K562 (cell line): ENCODE results near the gene FBRS. TPM values are rescaled to one million over a fixed set of nuclear protein-coding genes. Genes with fewer than 3 reads are reported as not detected.

Experiments
- ATAC-seq: fragments of 200-7000 bp; cut with Tn5 transposase; 3 replicates; pipeline ENCODE4 v1.9.1; 2020; ENCODE audit warnings: moderate library complexity
- BruUV-seq: library from RNA; stranded (reverse); fragments of 400-500 nt; replicated peaks from 2 replicates; lab custom pipeline; 2021; lab: Mats Ljungman, UMichigan
- CTCF ChIA-PET: fragments of 300-600 bp; formaldehyde crosslinking; extraction: SDS; loops from one replicate; lab custom pipeline; 2021; ENCODE audit warnings: low intra/inter-chr PET ratio; lab: Yijun Ruan, JAX
- POLR2A ChIA-PET: fragments of 300-600, 350-650 bp; sonication (Branson Sonifier 250); formaldehyde crosslinking; extraction: SDS; loops from one replicate; lab custom pipeline; 2021; ENCODE audit warnings: antibody characterized with exemption, inconsistent platforms; lab: Yijun Ruan, JAX
- DNase-seq, 4 experiments: peaks; one replicate each; pipeline versions ENCODE4 v3.0.0 to v3.0.0-alpha.2; 2011 to 2018; ENCODE audit warnings: low spot score in 3 of 4, mixed read lengths in 3 of 4; ENCODE audit errors: extremely low read depth in 1 of 4
- FAIRE-seq: peaks from 2 replicates; lab custom pipeline; 2011; peaks lifted over from hg19 to GRCh38; lab: Jason Lieb, UNC
- H2AFZ ChIP-seq: 2 replicates; pipeline ENCODE4 v1.6.0; 2011; ENCODE audit warnings: low read depth, low read length, control low read depth, inconsistent platforms
- H3K27ac ChIP-seq: fragments of 200-600 bp; 3 replicates; pipeline ENCODE4 v1.8.0; 2011; ENCODE audit warnings: low read depth, mild to moderate bottlenecking, control low read depth, inconsistent platforms, low read length, moderate library complexity, mixed read lengths; ENCODE audit errors: extremely low read depth
- H3K27me3 ChIP-seq, 2 experiments: fragments of 300-600 bp in 1 of 2; 2 replicates in 1 of 2; 3 replicates in 1 of 2; pipeline versions ENCODE4 v1.6.0 to v1.8.0; 2011; ENCODE audit warnings: inconsistent platforms in 2 of 2, low read length in 2 of 2, mild to moderate bottlenecking in 1 of 2, mixed read lengths in 1 of 2, moderate library complexity in 1 of 2; ENCODE audit not compliant: control insufficient read depth in 2 of 2, insufficient read depth in 2 of 2
- H3K36me3 ChIP-seq: fragments of 300-600 bp; 3 replicates; pipeline ENCODE4 v1.8.0; 2011; ENCODE audit warnings: mild to moderate bottlenecking, low read length, inconsistent platforms; ENCODE audit not compliant: control insufficient read depth, insufficient read depth
- H3K4me1 ChIP-seq, 2 experiments: fragments of 200-600 bp in 1 of 2; replicated peaks in 1 of 2; 2 replicates in 1 of 2; 3 replicates in 1 of 2; pipeline versions ENCODE4 v1.5.1 to v1.8.0; 2011; ENCODE audit warnings: inconsistent platforms in 2 of 2, low read length in 2 of 2, mild to moderate bottlenecking in 1 of 2, mixed read lengths in 1 of 2, moderate library complexity in 1 of 2; ENCODE audit not compliant: control insufficient read depth in 2 of 2, insufficient read depth in 2 of 2
- H3K4me2 ChIP-seq: 2 replicates; pipeline ENCODE4 v1.6.1; 2011; ENCODE audit warnings: low read length, control low read depth, inconsistent platforms, mixed read lengths; ENCODE audit not compliant: insufficient read depth
- H3K4me3 ChIP-seq: fragments of 200-600 bp; sonication (generic), shearing (Covaris generic); 2 replicates; pipeline ENCODE4 v1.5.1; 2016; ENCODE audit warnings: control low read depth, inconsistent platforms
- H3K79me2 ChIP-seq: fragments of 200-600 bp; 3 replicates; pipeline ENCODE4 v1.8.0; 2011; ENCODE audit warnings: low read length, inconsistent platforms; ENCODE audit not compliant: control insufficient read depth, insufficient read depth
- H3K9ac ChIP-seq, 2 experiments: 2 replicates each; pipeline versions ENCODE4 v1.6.0 to v1.6.1; 2011; ENCODE audit warnings: low read depth in 2 of 2, low read length in 2 of 2, control low read depth in 1 of 2, inconsistent platforms in 1 of 2, mild to moderate bottlenecking in 1 of 2, mixed read lengths in 1 of 2; ENCODE audit not compliant: insufficient read depth in 1 of 2
- H3K9me1 ChIP-seq: one replicate; pipeline ENCODE4 v1.6.0; 2011; ENCODE audit warnings: inconsistent platforms, mild to moderate bottlenecking, low read length, moderate library complexity; ENCODE audit not compliant: control insufficient read depth, insufficient read depth
- H3K9me3 ChIP-seq: replicated peaks from 2 replicates; pipeline ENCODE4 v1.5.1; 2011; ENCODE audit warnings: low read depth, low read length, inconsistent platforms; ENCODE audit not compliant: control insufficient read depth, insufficient read depth
- H4K20me1 ChIP-seq: replicated peaks from 2 replicates; pipeline ENCODE4 v1.6.1; 2011; ENCODE audit warnings: low read length, inconsistent platforms, mixed read lengths; ENCODE audit not compliant: control insufficient read depth, insufficient read depth
- CGGBP1 ChIP-seq: fragments of 250-450 bp; sonication (Bioruptor Pico); IDR thresholded peaks from 2 replicates; pipeline ENCODE4 v1.9.0; 2021; ENCODE audit warnings: mild to moderate bottlenecking
- FOSL1 ChIP-seq: fragments of 200-800 bp; sonication (Bioruptor generic); conservative IDR thresholded peaks from 2 replicates; pipeline ENCODE4 v1.6.1; 2016; ENCODE audit warnings: missing genetic modification characterization, missing compliant biosample characterization
- GATAD2B ChIP-seq: fragments of 450-650 bp; IDR thresholded peaks from 2 replicates; pipeline ENCODE4 v1.6.1; 2017; ENCODE audit warnings: mild to moderate bottlenecking, borderline replicate concordance
- GTF2B ChIP-seq: IDR thresholded peaks from 2 replicates; pipeline ENCODE4 v1.6.1; 2011; ENCODE audit not compliant: insufficient read length; ENCODE audit errors: extremely low read depth
- HCFC1 ChIP-seq: IDR thresholded peaks from 2 replicates; pipeline ENCODE4 v1.6.1; 2012; ENCODE audit warnings: low read depth, low read length, improper control_type of control experiment
- HNRNPK ChIP-seq: fragments of 200-400 bp; formaldehyde crosslinking; IDR thresholded peaks from one replicate; pipeline ENCODE4 v1.6.1; 2018; ENCODE audit warnings: mild to moderate bottlenecking, low read depth, low read length; ENCODE audit not compliant: poor library complexity, severe bottlenecking
- IRF9 ChIP-seq: fragments of 450-650 bp; IDR thresholded peaks from 2 replicates; pipeline ENCODE4 v1.6.1; 2016; ENCODE audit warnings: missing biosample characterization, missing genetic modification characterization
- L3MBTL2 ChIP-seq: fragments of 450-650 bp; IDR thresholded peaks from 2 replicates; pipeline ENCODE4 v1.6.1; 2016; ENCODE audit warnings: mild to moderate bottlenecking, moderate library complexity
- MAFK ChIP-seq: IDR thresholded peaks from 2 replicates; pipeline ENCODE4 v1.6.1; 2011; ENCODE audit warnings: low read length, improper control_type of control experiment
- MCM2 ChIP-seq: fragments of 450-650 bp; IDR thresholded peaks from 2 replicates; pipeline ENCODE4 v1.6.1; 2017; ENCODE audit warnings: low read depth, mild to moderate bottlenecking
- TCF7L2 ChIP-seq: fragments of 150-350 bp; IDR thresholded peaks from 2 replicates; pipeline ENCODE4 v1.6.1; 2016; ENCODE audit warnings: low read depth, mild to moderate bottlenecking, low read length, moderate library complexity
- THAP7 ChIP-seq: fragments of 250-450 bp; sonication (Bioruptor Pico); IDR thresholded peaks from 2 replicates; pipeline ENCODE4 v1.5.0; 2021
- XRCC5 ChIP-seq: fragments of 200-400 bp; formaldehyde crosslinking; IDR thresholded peaks from 2 replicates; pipeline ENCODE4 v1.6.1; 2017; ENCODE audit warnings: low read depth, mild to moderate bottlenecking, low read length
- ZNF12 ChIP-seq: sonication (generic); formaldehyde crosslinking; IDR thresholded peaks from 2 replicates; pipeline ENCODE4 v1.4.0; 2020; ENCODE audit warnings: mild to moderate bottlenecking, missing genetic modification reagents
- ZNF224 ChIP-seq: sonication (generic); formaldehyde crosslinking; IDR thresholded peaks from 2 replicates; pipeline ENCODE4 v1.8.0; 2022; ENCODE audit warnings: mild to moderate bottlenecking, missing genetic modification reagents
- ZNF280A ChIP-seq: fragments of 450-650 bp; IDR thresholded peaks from 2 replicates; pipeline ENCODE4 v1.6.1; 2018; ENCODE audit warnings: mild to moderate bottlenecking, low read depth; ENCODE audit not compliant: partially characterized antibody
- ZNF551 ChIP-seq: fragments of 250-450 bp; sonication (Bioruptor Pico); IDR thresholded peaks from 2 replicates; pipeline ENCODE4 v1.5.0; 2021; ENCODE audit warnings: mild to moderate bottlenecking, moderate library complexity
- WGBS: fragments of 100-300 bp; shearing (Covaris generic); methylation state at CpG from one replicate; pipeline ENCODE4 v1.1.6; 2016; ENCODE audit warnings: low coverage, mixed read lengths; ENCODE audit not compliant: insufficient coverage; ENCODE audit errors: missing lambda C conversion rate; 5-methylcytosine and 5-hydroxymethylcytosine counted together
- in situ Hi-C: fragments of 300-500 bp; cut with MboI; formaldehyde crosslinking; loops from 4 replicates; pipeline ENCODE4 v1.15.0; 2018; ENCODE audit warnings: inconsistent platforms, mixed read lengths
- intact Hi-C: fragments of 100-400 bp; cut with micrococcal nuclease; formaldehyde crosslinking; loops from 2 replicates; pipeline ENCODE4 v1.14.2; 2022
- polyA plus RNA-seq, 8 experiments: library from polyadenylated mRNA; depleted of rRNA in 4 of 8; stranded (reverse) in 5 of 8; unstranded in 3 of 8; fragments of >200 nt; fragmentation: Nextera tagmentation in 2 of 8; fragmentation: Illumina TruSeq in 1 of 8; extraction: Ambion mirVana in 2 of 8; extraction: Trizol in 1 of 8; gene quantifications; 2 replicates each; pipeline versions ENCODE4 v1.2.1 to v1.2.3, GENCODE V29; 2011 to 2014; ENCODE audit warnings: inconsistent platforms in 1 of 8, missing spikeins in 1 of 8
- total RNA-seq, 7 experiments: library from RNA; depleted of rRNA in 6 of 7; stranded (reverse); fragments of >200 nt in 6 of 7; fragmentation: Illumina TruSeq in 2 of 7; extraction: Trizol in 2 of 7; gene quantifications; 2 replicates each; pipeline versions ENCODE4 v1.2.1 to v1.2.3, GENCODE V29; 2011 to 2021; ENCODE audit warnings: low replicate concordance in 1 of 7

Gene FBRS
- total and polyA plus RNA-seq, 9 of the 15 experiments (the other 6 are each of a cell fraction or from before 2014, with no cell fraction given) = 0.32 to 59.5 (median 13.1) TPM

- TF ChIP-seq CGGBP1 (CRISPR knock-in tag) (no peak), L3MBTL2 (no peak), ZNF551 (CRISPR knock-in tag) (no peak), THAP7 (CRISPR knock-in tag) (no peak)
These were observed 47.8 kb downstream of the FBRS start (continued) for GRCh38 chr16:30706046-30706445.

- ATAC-seq = no peak
- Histone ChIP-seq H3K4me1 (no peaks in the 10 kb centered on the region), H3K9me1 (no peaks in the 10 kb centered on the region), H3K4me2 (no peak overlapping the region), H3K27ac (no peak overlapping the region), H2AFZ (no peak overlapping the region), H3K4me3 (no peak overlapping the region), H3K79me2 (peaks cover 5% of the 10 kb centered on the region; the same call in 1 of the 3 replicates), H3K27me3 (no peaks in the 10 kb centered on the region), H3K36me3 (peaks cover 96% of the 10 kb centered on the region), H3K9me3 (no peaks in the 10 kb centered on the region), H3K9ac (no peak overlapping the region), H4K20me1 (no peaks in the 10 kb centered on the region)
- ChIA-PET CTCF (no interaction called here), POLR2A (interaction anchor here (0.8 to 1.5 kb wide), 7 partner anchors 11 to 245 kb away, joined by 3 to 7 read pairs (median 4); no protein-coding TSS in a partner anchor)
- no peak for FAIRE-seq
- no TSS peak for BruUV-seq
- intact Hi-C loops (loop anchor here (10.0 kb wide), 1 partner anchor 64 kb away; no protein-coding TSS in a partner anchor), in situ Hi-C loops (no loop called here)
- 99% methylated on average over 4 of the region's 4 CpGs for WGBS
- no peak for DNase-seq
- no peak for TF ChIP-seq FOSL1 (tag)
- no peak for TF ChIP-seq HCFC1
- no peak for TF ChIP-seq GATAD2B
- no peak for TF ChIP-seq MCM2
- TF ChIP-seq ZNF12 (CRISPR knock-in tag) = no peak
- no peak for TF ChIP-seq ZNF224
- no peak for TF ChIP-seq TCF7L2
- TF ChIP-seq IRF9 (tag) = no peak
- TF ChIP-seq ZNF280A = no peak
- TF ChIP-seq XRCC5 = no peak
- TF ChIP-seq HNRNPK = no peak
- TF ChIP-seq GTF2B = no peak
- no peak for TF ChIP-seq MAFK
These were observed 52.7 kb downstream of the FBRS start for GRCh38 chr16:30710971-30711370.
